GM08714 (cell line): ENCODE results near the gene RAB3A.
"Not testable (repeated sequence)": the region's sequence is repeated elsewhere in the genome, so short reads cannot be mapped to it uniquely, and the experiment has no call there.

Experiments used
- H3K4me3 ChIP-seq: fragments of 200-500 bp; sonication (Bioruptor generic); 2 replicates; pipeline ENCODE4 v1.5.1; 2014; ENCODE audit warnings: mild to moderate bottlenecking, low read length, inconsistent platforms
- ZNF274 ChIP-seq: IDR thresholded peaks from 2 replicates; pipeline ENCODE4 v1.6.1; 2012; ENCODE audit warnings: mild to moderate bottlenecking, low read depth, low read length

Gene RAB3A

GRCh38 chr19:18214779-18215433, 11.1 kb upstream of the RAB3A start:
- H3K4me3 ChIP-seq: no peak overlapping the region
- no peak for TF ChIP-seq ZNF274

DNA sequence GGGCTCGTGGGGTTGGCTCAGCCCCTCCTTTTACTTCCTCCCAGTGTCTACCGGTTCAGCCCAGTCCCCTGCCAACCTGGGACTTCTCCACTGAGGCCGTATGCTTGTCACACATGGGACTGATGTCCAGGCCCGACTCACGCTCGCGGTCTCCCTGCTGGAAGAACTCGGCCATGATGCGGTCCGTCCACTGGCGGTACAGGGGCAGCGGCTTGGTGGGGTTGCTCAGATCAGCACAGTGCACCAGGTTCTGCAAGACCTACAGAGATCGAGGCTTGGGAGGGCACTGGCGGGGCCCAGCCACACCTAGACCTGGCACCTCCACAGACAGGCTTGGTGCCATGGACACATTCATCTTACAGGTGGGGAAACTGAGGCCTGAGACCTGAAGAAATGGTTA, 7.8 kb upstream of the RAB3A start:
- no peak for TF ChIP-seq ZNF274

DNA sequence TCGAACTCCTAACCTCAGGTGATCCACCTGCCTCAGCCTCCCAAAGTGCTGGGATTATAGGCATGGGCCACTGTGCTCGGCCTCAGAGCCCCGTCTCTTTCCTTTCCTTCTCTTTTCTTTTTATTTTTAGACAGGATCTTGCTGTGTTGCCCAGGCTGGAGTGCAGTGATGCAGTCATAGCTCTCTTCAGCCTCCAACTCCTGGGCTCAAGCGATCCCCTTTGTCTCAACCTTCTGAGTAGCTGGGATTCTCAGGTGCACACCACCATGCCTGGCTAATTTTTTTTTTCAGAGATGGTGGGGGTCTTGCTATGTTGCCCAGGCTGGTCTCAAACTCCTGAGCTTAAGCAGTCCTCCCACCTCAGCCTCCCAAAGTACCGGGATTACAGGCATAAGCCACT, 6.1 kb upstream of the RAB3A start:
- H3K4me3 ChIP-seq: not testable (repeated sequence)

More for the DNA sequence above, 7.8 kb upstream of the RAB3A start:
- H3K4me3 ChIP-seq: no peak overlapping the region

GRCh38 chr19:18208098-18208951, 4.5 kb upstream of the RAB3A start:
- no peak for TF ChIP-seq ZNF274
- no peak overlapping the region for H3K4me3 ChIP-seq

GRCh38 chr19:18206018-18206417, 2.2 kb upstream of the RAB3A start:
- no peak for TF ChIP-seq ZNF274
- no peak overlapping the region for H3K4me3 ChIP-seq

DNA sequence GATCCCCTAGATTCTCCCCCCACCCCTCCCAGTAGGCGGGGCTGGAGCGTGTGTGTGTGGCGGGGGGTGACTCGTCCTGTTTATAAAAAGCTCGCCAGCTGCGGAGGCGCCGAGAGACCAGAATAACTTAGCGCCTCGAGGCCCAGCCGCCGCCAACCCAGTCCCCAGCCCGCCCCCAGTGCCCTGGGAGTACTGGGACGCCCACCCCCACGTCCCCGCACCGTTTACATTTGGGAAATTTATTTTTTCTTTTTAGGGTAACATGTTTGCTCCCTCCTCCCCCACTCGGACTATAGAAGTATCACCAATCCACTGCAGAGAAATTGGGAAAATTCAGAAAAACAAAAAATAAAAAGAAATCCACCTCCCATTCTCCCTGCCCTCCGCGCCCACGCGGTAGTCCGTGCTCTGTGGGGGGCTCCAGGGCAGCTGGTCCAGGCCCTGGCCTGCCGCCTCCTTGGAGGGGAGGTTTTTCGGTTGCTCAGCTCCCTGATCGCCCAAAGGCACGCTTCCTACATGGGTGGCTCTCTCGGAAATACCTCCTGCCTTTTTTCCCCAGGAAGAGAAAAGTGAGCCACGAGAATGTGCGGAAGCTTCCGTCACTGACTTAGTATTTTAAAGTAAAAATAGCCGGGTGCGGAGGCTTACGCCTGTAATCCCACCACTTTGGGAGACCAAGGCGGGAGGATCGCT, 1.5 kb upstream of the RAB3A start:
- peak overlapping the region; percentile 56 for H3K4me3 ChIP-seq
- no peak for TF ChIP-seq ZNF274

- H3K4me3 ChIP-seq: peak overlapping the region; percentile 56
- no peak for TF ChIP-seq ZNF274
Observed at GRCh38 chr19:18204394-18205199, 755 bp upstream of the RAB3A start.

DNA sequence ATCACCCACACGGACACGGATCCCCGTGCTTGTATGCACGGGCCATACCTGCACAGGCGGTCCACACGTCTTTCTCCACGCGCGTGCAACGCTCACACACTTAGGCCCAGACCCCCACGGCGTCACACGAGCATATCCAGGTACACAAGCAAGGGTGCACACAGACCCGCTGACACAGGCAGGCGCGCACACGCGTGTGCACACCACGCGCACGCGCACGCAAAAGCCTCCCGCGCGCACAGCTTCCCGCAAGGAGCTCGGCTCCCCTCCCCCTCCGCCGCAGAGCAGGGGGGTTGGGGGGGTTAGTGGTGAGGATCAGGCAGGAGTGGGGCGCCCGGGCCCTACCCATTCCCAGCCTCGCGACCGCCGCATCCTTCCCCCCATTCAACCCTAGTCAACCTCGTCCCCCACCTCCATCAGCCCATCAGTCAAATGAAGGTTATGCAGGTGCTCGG, 407 bp downstream of the RAB3A start:
- no peak for TF ChIP-seq ZNF274
- H3K4me3 ChIP-seq: peak overlapping the region; percentile 65; the same call in 1 of the 2 replicates

DNA sequence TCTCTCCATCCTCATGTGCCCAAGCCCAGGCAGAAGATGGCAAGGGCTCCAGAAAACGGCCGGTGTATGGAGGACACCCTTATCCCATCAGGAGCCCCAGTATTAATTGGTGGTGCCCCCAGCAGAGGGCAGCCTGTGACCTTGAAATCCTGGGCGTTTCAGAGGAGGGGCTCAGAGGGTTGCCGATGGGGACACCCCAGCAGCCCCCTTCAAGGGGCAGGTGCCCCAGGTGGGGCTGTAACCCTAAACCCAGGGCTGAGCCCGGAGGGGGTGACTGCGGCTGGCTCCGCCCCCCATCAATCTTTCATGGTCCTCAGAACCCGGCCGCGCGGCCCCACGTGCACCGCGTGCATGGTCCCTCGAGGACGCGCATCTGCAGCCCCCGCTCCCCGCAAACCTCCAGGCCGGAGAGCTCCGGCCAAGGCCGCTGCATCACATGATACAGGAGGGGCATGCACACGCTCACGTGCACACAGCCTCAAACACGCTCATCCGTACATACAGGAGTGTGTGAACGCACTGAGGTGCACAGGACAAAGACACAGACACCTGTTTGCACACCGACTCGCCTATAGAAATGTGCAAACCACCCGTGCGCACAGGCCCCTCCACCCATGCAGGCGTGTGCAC, 949 bp downstream of the RAB3A start:
- peak overlapping the region; percentile 65; the same call in 1 of the 2 replicates for H3K4me3 ChIP-seq
- TF ChIP-seq ZNF274: no peak

DNA sequence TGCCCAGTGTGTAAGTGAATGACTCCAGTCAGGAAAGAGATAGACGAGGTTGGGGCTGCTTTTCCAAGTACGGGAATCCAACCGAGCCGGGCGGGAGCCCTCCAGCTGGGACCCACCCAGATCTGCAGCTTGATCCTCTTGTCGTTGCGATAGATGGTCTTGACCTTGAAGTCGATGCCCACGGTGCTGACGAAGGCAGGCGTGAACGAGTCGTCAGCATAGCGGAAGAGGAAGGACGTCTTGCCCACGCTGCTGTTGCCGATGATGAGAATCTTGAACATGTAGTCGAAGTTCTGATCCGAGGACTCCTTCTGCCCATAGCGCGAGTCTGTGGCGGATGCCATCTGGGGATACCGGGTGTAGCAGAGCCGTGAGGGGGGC, 1.5 kb downstream of the RAB3A start:
- no peak overlapping the region for H3K4me3 ChIP-seq

GRCh38 chr19:18198374-18198773, 5.5 kb downstream of the RAB3A start:
- H3K4me3 ChIP-seq: no peak overlapping the region
- no peak for TF ChIP-seq ZNF274

More for the DNA sequence above, 1.5 kb downstream of the RAB3A start:
- no peak for TF ChIP-seq ZNF274

DNA sequence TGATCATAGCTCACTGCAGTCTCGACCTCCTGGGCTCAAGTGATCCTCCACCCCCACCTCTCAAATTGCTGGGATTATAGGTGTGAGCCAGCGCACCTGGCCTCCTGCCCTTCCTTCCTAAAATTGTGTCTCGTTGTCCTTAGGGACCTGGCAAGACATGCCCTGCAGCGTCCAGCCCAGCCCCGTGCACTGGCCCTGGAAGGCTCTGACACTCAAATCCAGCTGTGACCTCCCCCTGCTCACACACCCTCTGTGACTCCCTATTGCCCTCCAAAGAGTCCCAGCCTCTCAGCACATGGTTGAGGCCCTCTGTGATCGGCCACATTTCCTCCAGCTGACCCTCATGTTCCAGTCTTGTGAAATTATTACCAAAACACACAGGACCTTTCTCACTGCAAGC, 5.9 kb downstream of the RAB3A start:
- no peak overlapping the region for H3K4me3 ChIP-seq
- no peak for TF ChIP-seq ZNF274

- no peak overlapping the region for H3K4me3 ChIP-seq
- TF ChIP-seq ZNF274: no peak
Observed at GRCh38 chr19:18197306-18197705, 6.5 kb downstream of the RAB3A start.

DNA sequence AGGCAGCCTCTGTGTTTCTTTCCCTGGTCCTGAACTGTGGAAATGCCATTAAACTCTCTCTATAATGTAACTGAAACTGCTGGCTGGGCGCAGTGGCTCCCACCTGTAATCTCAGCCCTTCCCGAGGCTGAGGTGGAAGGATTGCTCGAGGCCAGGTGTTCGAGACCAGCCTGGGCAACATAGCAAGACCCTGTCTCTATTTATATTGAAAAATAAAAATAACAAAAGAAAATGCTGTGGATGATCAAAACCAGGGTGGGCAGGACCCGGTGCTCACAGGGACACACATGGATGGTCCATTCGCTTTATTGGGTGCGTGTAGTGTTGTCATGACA, 7.4 kb downstream of the RAB3A start:
- H3K4me3 ChIP-seq: no peak overlapping the region

More for the DNA sequence above, 7.4 kb downstream of the RAB3A start:
- no peak for TF ChIP-seq ZNF274
